Stimulated activated CD8-positive, alpha-beta memory T cell treated with anti-CD3 and anti-CD28 coated beads, Interleukin-12 subunit alpha, Interleukin-12 subunit beta, amount 100 ng/mL, for 24 hours (primary cell): ENCODE measurements around the gene MAGI2.

Experiments
- DNase-seq: peaks from one replicate; pipeline ENCODE4 v3.0.0-alpha.2; 2020; ENCODE audit errors: extremely low read depth

MAGI2 gene

GRCh38 chr7:78083476-78084120 lies 1369.9 kb downstream of the MAGI2 start:
- no peak for DNase-seq

GRCh38 chr7:78082556-78082955 lies 1370.9 kb downstream of the MAGI2 start:
- no peak for DNase-seq

GRCh38 chr7:78081888-78082287 lies 1371.6 kb downstream of the MAGI2 start:
- DNase-seq = no peak

- no peak for DNase-seq
Observed at GRCh38 chr7:78081344-78081743, 1372.1 kb downstream of the MAGI2 start.

DNA sequence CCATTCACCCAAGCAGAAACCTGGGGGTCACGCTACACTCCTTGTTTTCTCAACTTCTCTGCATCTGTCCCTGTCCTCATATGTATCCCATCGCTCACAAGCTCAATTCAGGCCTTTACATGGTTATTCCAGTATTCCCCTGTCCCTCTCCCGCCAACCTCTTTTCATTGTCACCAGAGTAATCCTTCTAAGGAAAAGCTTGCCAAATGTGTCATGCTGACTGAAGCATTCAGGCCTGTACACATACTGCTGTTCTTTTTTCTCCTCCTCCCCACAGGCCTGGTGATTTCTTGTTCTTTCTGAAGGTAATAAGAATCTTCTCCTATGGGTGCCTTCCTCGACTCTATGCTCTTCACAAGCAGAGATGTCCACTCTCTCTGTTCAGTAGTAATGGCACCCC lies 1372.7 kb downstream of the MAGI2 start:
- no peak for DNase-seq

GRCh38 chr7:78080241-78080640 lies 1373.2 kb downstream of the MAGI2 start:
- DNase-seq = no peak

GRCh38 chr7:78074713-78075112 lies 1378.8 kb downstream of the MAGI2 start:
- no peak for DNase-seq

DNA sequence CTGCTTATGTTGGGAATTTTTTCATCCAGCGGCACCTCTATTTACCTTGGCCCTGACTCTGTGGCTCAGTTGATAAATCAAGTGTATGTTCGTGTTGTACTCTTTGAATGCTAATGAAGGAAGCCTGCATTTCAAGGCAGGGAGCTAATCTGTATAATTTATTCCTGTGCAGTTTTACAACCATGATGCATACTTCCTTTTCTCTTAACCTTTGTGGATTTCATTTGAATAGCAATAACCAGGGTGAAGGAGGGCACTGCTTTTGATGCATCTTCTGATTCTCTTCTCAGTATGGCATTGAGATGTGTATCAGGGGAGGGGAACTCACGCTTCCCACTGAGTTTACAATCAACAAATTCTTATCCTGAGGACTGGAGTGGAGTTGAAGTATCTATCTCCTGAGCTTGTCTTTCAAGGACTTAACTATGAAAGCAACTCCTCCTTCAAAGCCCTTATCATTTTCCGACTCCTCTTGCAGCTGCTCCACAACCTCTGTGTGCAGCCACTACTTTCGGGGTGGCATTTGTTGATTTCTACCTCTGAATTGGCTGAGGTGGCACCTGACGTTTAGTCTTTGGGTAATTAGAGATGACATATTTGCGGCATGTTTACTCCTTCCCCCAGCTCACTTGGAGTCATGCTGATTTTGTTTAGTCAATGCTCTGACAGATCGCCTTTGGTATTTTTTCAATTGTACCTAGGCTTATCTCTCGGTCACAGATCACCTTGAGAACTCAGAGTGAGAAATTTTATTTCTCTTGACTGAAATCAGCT lies 1379.7 kb downstream of the MAGI2 start:
- DNase-seq = no peak

DNA sequence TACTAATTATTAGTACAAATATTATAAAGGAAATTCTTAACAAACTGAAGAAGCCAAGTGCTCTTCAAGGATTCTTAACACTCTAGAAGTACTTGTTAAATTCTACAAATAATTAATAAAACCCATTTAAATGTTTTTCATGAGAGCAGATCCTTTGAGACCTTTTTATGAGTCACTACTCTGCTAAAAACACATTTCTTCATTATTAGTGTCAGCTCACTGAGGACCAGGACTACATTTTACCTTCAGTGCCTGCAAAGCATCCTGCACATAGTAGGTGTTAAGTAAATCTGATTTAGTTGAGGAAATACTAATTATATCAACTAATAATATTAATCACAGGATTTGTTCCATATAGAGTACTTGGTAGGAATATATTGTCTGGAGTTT lies 1381.3 kb downstream of the MAGI2 start:
- no peak for DNase-seq

GRCh38 chr7:78071491-78072200 lies 1381.8 kb downstream of the MAGI2 start:
- DNase-seq = no peak

GRCh38 chr7:78066599-78066998 lies 1386.9 kb downstream of the MAGI2 start:
- DNase-seq = no peak

GRCh38 chr7:78063758-78064157 lies 1389.7 kb downstream of the MAGI2 start:
- DNase-seq = no peak

GRCh38 chr7:78062214-78062613 lies 1391.3 kb downstream of the MAGI2 start:
- no peak for DNase-seq

DNA sequence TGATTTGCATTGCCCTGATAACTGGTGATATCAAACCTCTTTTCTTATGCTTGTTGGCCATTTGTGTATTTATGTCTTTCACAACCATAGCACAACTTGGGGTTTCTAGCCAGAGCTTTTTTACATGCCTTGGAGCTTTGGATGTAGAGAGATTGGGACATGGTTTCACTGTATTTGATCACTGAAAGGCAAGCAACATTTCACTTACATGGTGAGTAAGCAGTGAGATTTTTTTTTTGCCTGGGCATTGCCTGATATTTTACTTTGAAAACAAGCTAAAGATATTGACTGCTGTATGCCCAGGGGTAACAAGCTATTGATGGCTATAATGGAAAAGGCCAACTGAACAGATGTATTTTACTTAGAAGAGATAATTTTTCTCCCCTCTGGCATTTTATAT lies 1395.9 kb downstream of the MAGI2 start:
- DNase-seq = no peak

GRCh38 chr7:78055599-78055998 lies 1397.9 kb downstream of the MAGI2 start:
- no peak for DNase-seq

DNA sequence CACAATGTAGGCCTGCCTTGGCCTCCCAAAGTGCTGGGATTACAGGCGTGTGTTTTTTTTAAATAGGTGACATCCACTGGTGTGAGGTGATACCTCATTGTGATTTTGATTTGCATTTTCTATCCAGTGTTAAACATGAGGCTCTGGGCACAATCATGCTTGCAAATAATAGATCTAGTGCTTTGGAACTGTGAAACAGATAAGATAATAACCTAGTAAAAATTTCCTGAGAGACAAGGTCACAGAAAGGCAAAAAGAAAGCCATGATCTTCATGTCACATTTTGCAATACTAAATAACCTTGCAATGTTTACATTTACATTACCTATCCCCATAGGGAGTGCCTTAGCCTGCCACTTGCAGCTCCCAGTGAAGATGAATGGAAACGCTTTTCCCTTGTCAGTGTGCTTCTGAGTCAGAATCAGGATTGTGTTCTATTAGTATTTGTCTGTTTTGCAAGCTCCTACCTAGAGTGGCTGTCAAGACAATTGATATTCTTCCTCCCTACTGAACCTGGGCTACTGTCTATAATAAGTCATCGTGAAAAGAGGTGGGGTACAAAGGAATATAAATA lies 1398.4 kb downstream of the MAGI2 start:
- no peak for DNase-seq

- no peak for DNase-seq
Observed at GRCh38 chr7:78052112-78052511, 1401.4 kb downstream of the MAGI2 start.

GRCh38 chr7:78047800-78048199 lies 1405.7 kb downstream of the MAGI2 start:
- no peak for DNase-seq

DNA sequence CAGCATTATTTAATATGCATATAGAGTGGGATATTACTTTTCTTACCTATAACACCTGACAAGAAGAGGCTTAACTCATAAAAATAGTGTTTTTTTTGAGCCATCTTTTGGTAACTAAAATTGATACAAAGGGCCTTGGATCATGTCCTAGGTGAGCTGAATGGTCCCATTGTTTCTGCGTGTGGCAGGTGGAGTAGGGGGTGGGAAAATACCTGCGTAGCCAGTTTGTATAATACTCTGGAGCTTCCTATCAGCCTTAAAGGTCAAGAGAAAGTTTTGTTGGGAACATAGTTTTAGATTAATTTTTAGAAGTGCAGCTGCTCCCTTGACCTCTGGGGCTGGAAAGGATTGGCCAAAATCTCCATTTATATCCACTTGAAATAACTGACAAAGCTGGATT lies 1410.3 kb downstream of the MAGI2 start:
- no peak for DNase-seq

DNA sequence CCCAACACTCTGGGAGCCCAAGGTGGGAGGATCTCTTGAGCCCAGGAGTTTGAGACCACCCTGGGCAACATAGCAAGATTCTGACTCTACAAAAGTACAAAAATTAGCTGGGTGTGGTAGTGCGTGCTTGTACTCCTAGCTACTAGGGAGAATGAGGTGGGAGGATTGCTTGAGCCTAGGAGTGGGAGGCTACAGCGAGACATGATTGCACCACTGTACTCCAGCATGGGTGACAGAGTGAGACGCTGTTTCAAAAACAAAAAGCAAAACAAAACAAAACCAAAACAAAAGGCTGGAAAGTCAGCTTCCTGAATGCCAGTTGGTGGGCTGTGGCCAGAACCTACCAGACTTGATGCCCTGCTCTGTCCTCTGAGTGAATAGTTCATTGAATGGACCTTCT lies 1412.0 kb downstream of the MAGI2 start:
- DNase-seq = no peak

- no peak for DNase-seq
Observed at GRCh38 chr7:78039790-78040776, 1413.4 kb downstream of the MAGI2 start.
